B cell (primary cell): ENCODE results near the gene STAT5A. TPM values are rescaled to one million over a fixed set of nuclear protein-coding genes. Genes with fewer than 3 reads are reported as not detected.

Experiments used
- ATAC-seq: fragments of 200-7000 bp; cut with Tn5 transposase; one replicate; pipeline ENCODE4 v1.10.0; 2021; ENCODE audit warnings: low read depth, mild to moderate bottlenecking, moderate number of reproducible peaks, moderate library complexity
- CTCF ChIA-PET: fragments of 350-600 bp; sonication (Branson Sonifier 250); formaldehyde crosslinking; loops from one replicate; lab custom pipeline; 2021; ENCODE audit warnings: antibody characterized with exemption, inconsistent platforms; lab: Charles Lee
- POLR2A ChIA-PET: fragments of 350-600 bp; sonication (Branson Sonifier 250); formaldehyde crosslinking; loops from one replicate; lab custom pipeline; 2021; ENCODE audit warnings: antibody characterized with exemption; lab: Charles Lee
- DNase-seq: peaks from one replicate; pipeline ENCODE4 v3.0.0; 2013
- H2AFZ ChIP-seq: 2 replicates; pipeline ENCODE4 v1.6.1; 2012; ENCODE audit warnings: mild to moderate bottlenecking, low read depth, low read length; ENCODE audit not compliant: insufficient read depth, poor library complexity, severe bottlenecking
- H3K27ac ChIP-seq, 2 donors: 1 replicate in 1 of 2; 2 replicates in 1 of 2; pipeline ENCODE4 v1.5.1; 2012 to 2013; ENCODE audit warnings: low read length in 2 of 2, mild to moderate bottlenecking in 2 of 2, moderate library complexity in 1 of 2
- H3K27me3 ChIP-seq, 4 experiments: fragments of 200-600 bp in 1 of 4; sonication (generic) in 1 of 4; replicated peaks in 1 of 4; 1 replicate in 2 of 4; 2 replicates in 2 of 4; pipeline versions ENCODE4 v1.6.1 to v1.7.0; 2013 to 2016; ENCODE audit warnings: low read length in 3 of 4, mild to moderate bottlenecking in 2 of 4, mixed read lengths in 1 of 4, moderate library complexity in 1 of 4; ENCODE audit not compliant: insufficient read depth in 4 of 4, control insufficient read depth in 3 of 4; ENCODE audit errors: control extremely low read depth in 1 of 4
- H3K36me3 ChIP-seq, 2 experiments: replicated peaks in 1 of 2; 1 replicate in 1 of 2; 2 replicates in 1 of 2; pipeline versions ENCODE4 v1.6.1 to v1.7.1; 2013; ENCODE audit warnings: low read length in 1 of 2; ENCODE audit not compliant: insufficient read depth in 2 of 2, control insufficient read depth in 1 of 2; ENCODE audit errors: control extremely low read depth in 1 of 2, extremely low read depth in 1 of 2
- H3K4me1 ChIP-seq, 2 donors: fragments of 200-600 bp in 1 of 2; sonication (generic) in 1 of 2; 1 replicate in 1 of 2; 2 replicates in 1 of 2; pipeline versions ENCODE4 v1.5.1 to v1.6.1; 2013 to 2017; ENCODE audit warnings: low read length in 2 of 2; ENCODE audit not compliant: control insufficient read depth in 2 of 2, insufficient read depth in 2 of 2
- H3K4me2 ChIP-seq: replicated peaks from 2 replicates; pipeline ENCODE3; 2012; ENCODE audit warnings: mild to moderate bottlenecking, low read depth, low read length; ENCODE audit not compliant: poor library complexity, severe bottlenecking
- H3K4me3 ChIP-seq, 5 experiments: fragments of 200-600 bp in 1 of 5; sonication (generic) in 1 of 5; 1 replicate in 3 of 5; 2 replicates in 2 of 5; pipeline versions ENCODE4 v1.5.1 to v1.7.0; 2011 to 2016; ENCODE audit warnings: low read length in 4 of 5, mild to moderate bottlenecking in 4 of 5, low read depth in 2 of 5, control low read depth in 1 of 5, moderate library complexity in 1 of 5; ENCODE audit not compliant: insufficient read depth in 1 of 5; ENCODE audit errors: control extremely low read depth in 1 of 5, extremely low read depth in 1 of 5
- H3K79me2 ChIP-seq: fragments of 200-600 bp; sonication (generic); one replicate; pipeline ENCODE4 v1.6.0; 2016; ENCODE audit warnings: low read length; ENCODE audit not compliant: control insufficient read depth, insufficient read depth
- H3K9ac ChIP-seq: fragments of 200-600 bp; sonication (generic); 2 replicates; pipeline ENCODE4 v1.6.1; 2017; ENCODE audit warnings: mild to moderate bottlenecking, low read length, moderate library complexity
- H3K9me3 ChIP-seq, 3 donors: one replicate each; pipeline versions ENCODE4 v1.6.1 to v1.7.1; 2013; ENCODE audit warnings: low read length in 2 of 3; ENCODE audit not compliant: control insufficient read depth in 2 of 3, insufficient read depth in 1 of 3; ENCODE audit errors: control extremely low read depth in 1 of 3
- H4K20me1 ChIP-seq: 2 replicates; pipeline ENCODE4 v1.6.0; 2012; ENCODE audit warnings: mild to moderate bottlenecking, low read length; ENCODE audit not compliant: insufficient read depth, control insufficient read depth, poor library complexity, severe bottlenecking
- H3K27ac Mint-ChIP-seq: one replicate; pipeline ENCODE4 v1.8.0; 2021; ENCODE audit warnings: mixed read lengths
- H3K27me3 Mint-ChIP-seq: one replicate; pipeline ENCODE4 v1.8.0; 2021; ENCODE audit warnings: mixed read lengths
- H3K4me1 Mint-ChIP-seq: one replicate; pipeline ENCODE4 v1.8.0; 2021; ENCODE audit warnings: mixed read lengths
- H3K4me3 Mint-ChIP-seq: one replicate; pipeline ENCODE4 v1.8.0; 2021; ENCODE audit warnings: mixed read lengths
- H3K9me3 Mint-ChIP-seq: one replicate; pipeline ENCODE4 v1.8.0; 2022; ENCODE audit warnings: mixed read lengths; ENCODE audit not compliant: insufficient read depth
- CTCF ChIP-seq: fragments of 200-600 bp; IDR thresholded peaks from one replicate; pipeline ENCODE4 v1.8.0; 2022; ENCODE audit warnings: antibody characterized with exemption, mild to moderate bottlenecking
- EZH2 ChIP-seq: IDR thresholded peaks from 2 replicates; pipeline ENCODE4 v1.6.1; 2012; ENCODE audit warnings: borderline replicate concordance, low read depth, mild to moderate bottlenecking, moderate library complexity, low read length; ENCODE audit not compliant: insufficient read depth, poor library complexity, severe bottlenecking
- WGBS: methylation state at CpG from one replicate; pipeline ENCODE4 v1.1.5; 2013; ENCODE audit warnings: missing lambda C conversion rate; ENCODE audit not compliant: insufficient coverage; 5-methylcytosine and 5-hydroxymethylcytosine counted together
- intact Hi-C: fragments of 100-400 bp; cut with micrococcal nuclease; formaldehyde crosslinking; loops from one replicate; pipeline ENCODE4 v1.10.0; 2022
- polyA plus RNA-seq: library from polyadenylated mRNA; depleted of rRNA; stranded (reverse); fragments of >200 nt; gene quantifications from 2 replicates; pipeline ENCODE4 v1.2.3, GENCODE V29; 2012
- total RNA-seq, 2 donors: library from RNA; stranded (reverse); fragments of 120-200 nt in 1 of 2; gene quantifications; 1 replicate in 1 of 2; 2 replicates in 1 of 2; pipeline versions ENCODE4 v1.2.3 to v1.2.4, GENCODE V29; 2013 to 2022

STAT5A gene
- total and polyA plus RNA-seq, 2 donors (not counting 1 experiment from before 2014, with no cell fraction given), result 48.8 to 110 TPM

- Mint-ChIP-seq H3K4me1 (peaks cover 26% of the 10 kb centered on the region), H3K27ac (no peak overlapping the region)
These were observed 3.7 kb upstream of the STAT5A start for GRCh38 chr17:42284566-42284965.

More at GRCh38 chr17:42284566-42284965, 3.7 kb upstream of the STAT5A start:
- Histone ChIP-seq H3K4me2 (no peak overlapping the region), H2AFZ (no peak overlapping the region), H3K27me3 (no peaks in the 10 kb centered on the region), H3K9ac (no peak overlapping the region), H3K4me1 (peaks cover 23 to 29% of the 10 kb centered on the region in 2 donors), H4K20me1 (no peaks in the 10 kb centered on the region), H3K36me3 (no peaks in the 10 kb centered on the region), H3K4me3 (no peak overlapping the region), H3K79me2 (peaks cover 11% of the 10 kb centered on the region), H3K9me3 (no peaks in the 10 kb centered on the region), H3K27ac (no peak overlapping the region)
- Mint-ChIP-seq H3K4me3 (no peak overlapping the region), H3K9me3 (no peaks in the 10 kb centered on the region), H3K27me3 (no peaks in the 10 kb centered on the region)
- intact Hi-C loops, result no loop called here
- DNase-seq (no peak), ATAC-seq (no peak)
- TF ChIP-seq EZH2, result no peak
- TF ChIP-seq CTCF, result no peak
- 100% methylated on average over 5 of the region's 7 CpGs for WGBS
- CTCF ChIA-PET, result no interaction called here
- POLR2A ChIA-PET, result interaction anchor here (0.7 kb wide), 2 partner anchors 37 to 121 kb away, joined by 3 read pairs; no protein-coding TSS in a partner anchor
